COLO668 (cell line): Measurements from ENCODE around the gene USP51.
"Not testable (repeated sequence)": the region's sequence is repeated elsewhere in the genome, so short reads cannot be mapped to it uniquely, and the experiment has no call there.

Experiments used
- DNase-seq: peaks from one replicate; lab custom pipeline; 2025; ENCODE audit not compliant: unreplicated experiment; lab: John Stamatoyannopoulos, UW

Gene USP51

DNA sequence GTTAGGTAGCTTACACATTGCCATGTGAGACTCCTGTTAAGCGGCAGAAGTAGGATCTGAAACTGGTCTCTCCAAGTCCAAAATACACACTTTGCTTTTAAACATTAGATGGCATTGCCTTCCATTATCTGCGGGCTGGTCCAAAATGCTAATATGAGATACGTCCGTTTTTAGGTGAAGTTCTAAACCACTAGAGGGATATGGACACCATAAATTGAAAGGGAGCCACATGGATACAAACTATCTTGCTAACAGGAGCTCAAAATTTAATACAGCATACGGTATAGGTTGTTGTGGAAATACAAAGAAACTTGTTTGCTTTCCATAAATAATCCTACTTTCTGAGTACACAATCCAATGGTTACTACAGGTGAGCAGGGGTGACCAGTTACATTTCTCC lies 23.9 kb downstream of the USP51 start:
- not testable (repeated sequence) for DNase-seq

DNA sequence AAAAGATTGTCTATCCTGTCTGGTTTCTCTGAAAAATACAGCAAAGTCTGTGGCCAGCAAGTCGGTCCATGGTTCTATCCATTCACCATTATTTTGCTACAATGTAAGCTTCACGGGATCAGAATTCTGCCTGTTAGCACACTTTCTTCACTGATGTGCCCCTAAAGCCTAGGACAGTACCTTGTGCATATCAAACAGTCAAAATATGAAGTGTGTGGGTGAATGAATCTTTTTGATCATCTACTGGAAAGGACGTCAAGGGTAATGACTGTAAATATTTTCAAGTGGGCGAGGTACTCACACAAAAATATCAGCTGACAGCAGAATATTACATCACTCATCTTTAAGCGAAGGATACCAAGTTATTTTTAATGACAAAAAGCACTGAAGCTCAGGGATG lies 24.5 kb downstream of the USP51 start:
- DNase-seq = not testable (repeated sequence)

DNA sequence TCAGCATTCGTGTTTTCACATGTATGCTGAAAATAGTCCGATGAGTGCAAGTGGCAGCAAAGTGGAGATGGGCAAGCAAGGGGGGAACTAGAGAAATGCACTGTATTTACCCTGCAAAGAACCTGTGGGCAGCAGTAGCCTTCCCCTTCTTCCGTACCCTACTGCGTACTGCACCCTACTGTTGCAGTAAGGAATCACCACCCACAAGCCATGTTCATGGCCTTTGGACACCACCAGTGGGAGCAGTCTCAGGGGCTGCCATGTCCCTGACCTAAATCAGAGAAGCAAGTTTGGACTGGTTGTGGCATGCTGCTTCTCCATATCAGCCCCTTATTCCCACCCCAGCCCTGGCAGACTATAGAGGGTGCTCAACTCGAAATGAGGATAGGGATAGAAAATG lies 25.6 kb downstream of the USP51 start:
- not testable (repeated sequence) for DNase-seq

DNA sequence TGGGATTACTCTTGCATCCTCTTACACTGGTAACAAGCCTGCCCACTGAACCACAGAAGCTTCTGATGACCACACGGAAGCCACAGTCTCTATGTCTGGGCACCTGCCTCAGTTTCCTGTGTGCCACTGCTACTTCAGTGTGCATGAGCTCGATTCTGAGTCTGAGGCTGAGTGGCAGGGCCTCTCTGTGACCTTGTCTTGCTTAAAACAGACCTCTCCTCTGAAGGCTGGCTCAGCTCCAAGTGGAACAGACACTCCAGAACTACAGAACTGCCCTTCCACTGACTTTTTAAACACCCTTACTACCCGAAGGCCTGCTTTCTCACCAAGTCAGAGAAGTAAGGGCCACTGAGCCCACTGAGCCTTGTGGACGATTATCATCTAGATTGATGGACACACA lies 29.7 kb downstream of the USP51 start:
- DNase-seq = not testable (repeated sequence)

DNA sequence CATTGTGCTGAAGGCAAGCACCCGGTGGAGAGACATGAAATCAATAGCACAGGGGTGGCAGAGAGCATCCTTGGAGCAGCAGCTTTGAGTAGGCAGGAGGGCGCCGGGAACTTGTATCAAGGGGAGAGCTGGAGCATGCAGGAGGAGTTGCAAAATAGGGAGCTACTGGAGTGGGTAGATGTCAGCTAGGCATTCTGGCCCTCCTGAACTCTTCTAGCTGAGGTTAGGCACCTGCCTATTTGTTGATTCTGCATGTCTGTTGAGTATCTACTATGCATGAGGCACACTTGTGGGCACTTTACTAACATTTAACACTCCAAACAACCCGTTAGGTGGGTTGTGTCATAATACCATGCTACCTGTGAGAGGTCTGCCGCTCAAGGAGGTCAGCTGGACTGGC lies 30.2 kb downstream of the USP51 start:
- DNase-seq = not testable (repeated sequence)

DNA sequence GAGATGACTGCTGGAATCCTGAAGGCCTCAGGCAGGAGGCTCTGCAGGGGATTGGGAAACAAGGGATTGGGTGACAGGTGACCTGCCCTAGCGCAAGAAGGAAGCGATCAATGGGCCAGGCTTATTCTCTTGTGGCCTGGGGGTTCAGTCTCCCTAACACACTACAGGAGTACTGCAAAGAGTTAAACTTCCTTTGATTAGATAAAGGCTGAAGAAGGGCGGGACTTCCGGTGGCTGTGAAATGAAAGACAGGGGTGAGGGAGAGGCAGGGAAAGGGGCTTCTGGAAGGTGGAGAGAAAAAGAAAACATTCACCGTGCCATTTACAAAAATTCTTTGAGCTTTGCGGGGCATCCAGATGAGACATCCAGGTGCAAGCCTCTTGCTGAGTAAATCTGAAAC lies 33.9 kb downstream of the USP51 start:
- not testable (repeated sequence) for DNase-seq

DNA sequence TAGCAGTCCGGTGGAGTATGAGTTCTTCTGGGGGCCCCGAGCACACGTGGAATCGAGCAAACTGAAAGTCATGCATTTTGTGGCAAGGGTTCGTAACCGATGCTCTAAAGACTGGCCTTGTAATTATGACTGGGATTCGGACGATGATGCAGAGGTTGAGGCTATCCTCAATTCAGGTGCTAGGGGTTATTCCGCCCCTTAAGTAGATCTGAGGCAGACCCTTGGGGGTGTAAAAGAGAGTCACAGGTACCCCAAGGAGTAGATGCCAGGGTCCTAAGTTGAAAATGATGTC lies 36.9 kb downstream of the USP51 start:
- no peak for DNase-seq

DNA sequence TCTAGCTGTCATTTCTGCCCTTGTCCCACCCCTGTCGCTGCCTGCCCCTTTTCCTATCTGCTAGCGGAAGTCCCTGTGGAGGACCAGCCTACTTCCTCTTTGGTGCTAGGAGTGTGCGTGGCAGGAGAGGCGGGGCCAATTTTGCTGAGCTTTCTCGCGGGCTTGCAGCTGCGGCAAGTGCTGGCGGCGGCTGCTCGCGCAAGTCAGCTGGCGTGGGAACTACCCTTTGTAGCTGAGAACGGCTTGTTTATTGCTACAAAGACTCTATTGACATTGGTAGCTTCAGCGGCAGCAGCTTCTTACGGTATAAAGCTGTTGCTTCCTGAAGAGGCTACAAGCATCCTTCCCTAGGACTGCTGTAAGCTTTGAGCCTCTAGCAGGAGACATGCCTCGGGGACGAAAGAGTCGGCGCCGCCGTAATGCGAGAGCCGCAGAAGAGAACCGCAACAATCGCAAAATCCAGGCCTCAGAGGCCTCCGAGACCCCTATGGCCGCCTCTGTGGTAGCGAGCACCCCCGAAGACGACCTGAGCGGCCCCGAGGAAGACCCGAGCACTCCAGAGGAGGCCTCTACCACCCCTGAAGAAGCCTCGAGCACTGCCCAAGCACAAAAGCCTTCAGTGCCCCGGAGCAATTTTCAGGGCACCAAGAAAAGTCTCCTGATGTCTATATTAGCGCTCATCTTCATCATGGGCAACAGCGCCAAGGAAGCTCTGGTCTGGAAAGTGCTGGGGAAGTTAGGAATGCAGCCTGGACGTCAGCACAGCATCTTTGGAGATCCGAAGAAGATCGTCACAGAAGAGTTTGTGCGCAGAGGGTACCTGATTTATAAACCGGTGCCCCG lies 37.4 kb downstream of the USP51 start, which contains the start of gene MAGEH1:
Gene MAGEH1 (plus strand): TSS at position 138 of the 843 bp plus-strand sequence. CDS start 248 bp downstream, at position 386.
- peak; percentile 44 for DNase-seq

DNA sequence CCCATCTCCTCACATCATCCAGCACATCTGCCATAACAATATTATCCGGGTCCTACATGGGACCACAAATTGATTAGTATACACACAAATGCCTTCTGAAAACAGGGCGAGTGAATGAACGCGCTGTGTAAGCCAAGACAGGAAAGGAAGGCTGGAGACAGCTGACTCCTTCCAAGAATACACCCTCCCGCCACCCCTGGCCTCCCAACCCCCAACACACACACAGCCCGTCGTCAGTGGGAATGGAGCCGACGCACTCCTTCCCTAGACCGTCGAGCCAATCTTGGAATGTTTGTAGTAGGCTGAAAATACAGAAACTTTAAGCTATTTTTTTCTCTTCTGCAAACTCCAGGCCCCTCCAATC lies 38.0 kb downstream of the USP51 start:
- no peak for DNase-seq

DNA sequence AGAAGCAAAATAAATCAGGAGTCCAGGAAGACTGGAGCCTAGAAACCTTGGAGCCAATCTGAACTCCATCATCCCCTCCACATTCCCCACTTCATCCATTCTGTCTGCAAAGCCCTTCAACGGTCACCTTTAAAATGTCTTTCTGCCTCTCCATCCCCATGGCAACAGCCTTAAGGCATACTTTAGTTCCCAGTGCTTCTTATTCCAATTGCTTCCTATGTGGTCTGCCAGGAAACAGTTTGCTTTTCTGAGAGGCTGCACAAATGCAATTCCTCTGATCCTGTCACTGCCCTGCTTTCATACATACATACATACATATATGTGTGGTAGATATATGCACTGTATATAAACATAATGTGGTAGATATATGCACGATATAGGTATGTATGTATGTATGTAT lies 38.5 kb downstream of the USP51 start:
- DNase-seq = no peak

DNA sequence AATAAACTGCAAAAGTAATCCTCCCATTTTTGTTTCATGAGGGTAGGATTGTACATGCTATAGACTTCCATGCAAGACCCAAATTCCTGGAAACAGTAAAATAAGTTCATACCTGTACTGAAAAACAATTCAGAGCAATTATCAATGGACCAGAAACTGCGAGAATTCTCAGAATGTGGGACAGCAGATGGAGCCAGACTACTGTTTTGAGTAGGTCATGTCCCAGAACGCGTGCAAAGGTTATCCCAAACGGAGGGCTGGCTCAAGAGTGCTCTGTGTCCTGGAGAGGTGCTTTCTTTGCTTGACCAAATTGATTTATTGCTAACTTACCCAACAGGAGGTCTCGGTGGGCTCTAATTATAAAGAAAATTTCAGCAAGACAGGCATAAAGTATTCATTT lies 39.4 kb downstream of the USP51 start:
- no peak for DNase-seq

DNA sequence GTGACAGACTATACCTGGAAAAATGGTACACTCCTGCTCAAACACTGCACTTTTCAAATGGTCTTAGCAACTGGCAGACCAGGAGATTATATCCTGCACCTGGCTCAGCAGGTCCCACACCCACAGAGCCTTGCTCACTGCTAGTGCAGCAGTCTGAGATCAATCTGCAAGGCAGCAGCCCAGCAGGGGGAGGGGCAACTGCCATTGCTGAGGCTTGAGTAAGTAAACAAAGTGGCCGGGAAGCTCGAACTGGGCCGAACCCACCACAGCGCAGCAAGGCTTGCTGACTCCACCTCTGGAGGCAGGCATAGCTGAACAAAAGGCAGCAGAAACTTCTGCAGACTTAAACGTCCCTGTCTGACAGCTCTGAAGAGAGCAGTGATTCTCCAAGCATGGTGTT lies 46.2 kb downstream of the USP51 start:
- DNase-seq = not testable (repeated sequence)
